Retinal pigment epithelial cell (primary cell): ENCODE measurements around the gene KLK12.

Source experiments
- DNase-seq: peaks from one replicate; pipeline ENCODE4 v3.0.0-alpha.2; 2010; ENCODE audit warnings: low read depth
- H3K4me3 ChIP-seq: 2 replicates; pipeline ENCODE4 v1.5.1; 2011; ENCODE audit warnings: mild to moderate bottlenecking, low read length, control low read depth, moderate library complexity
- TF ChIP-seq, protein P1 (sequence below): conservative IDR thresholded peaks from 2 replicates; pipeline ENCODE4 v1.5.1; 2011; ENCODE audit warnings: low read depth, low read length, control low read depth, inconsistent platforms

The KLK12 gene

DNA sequence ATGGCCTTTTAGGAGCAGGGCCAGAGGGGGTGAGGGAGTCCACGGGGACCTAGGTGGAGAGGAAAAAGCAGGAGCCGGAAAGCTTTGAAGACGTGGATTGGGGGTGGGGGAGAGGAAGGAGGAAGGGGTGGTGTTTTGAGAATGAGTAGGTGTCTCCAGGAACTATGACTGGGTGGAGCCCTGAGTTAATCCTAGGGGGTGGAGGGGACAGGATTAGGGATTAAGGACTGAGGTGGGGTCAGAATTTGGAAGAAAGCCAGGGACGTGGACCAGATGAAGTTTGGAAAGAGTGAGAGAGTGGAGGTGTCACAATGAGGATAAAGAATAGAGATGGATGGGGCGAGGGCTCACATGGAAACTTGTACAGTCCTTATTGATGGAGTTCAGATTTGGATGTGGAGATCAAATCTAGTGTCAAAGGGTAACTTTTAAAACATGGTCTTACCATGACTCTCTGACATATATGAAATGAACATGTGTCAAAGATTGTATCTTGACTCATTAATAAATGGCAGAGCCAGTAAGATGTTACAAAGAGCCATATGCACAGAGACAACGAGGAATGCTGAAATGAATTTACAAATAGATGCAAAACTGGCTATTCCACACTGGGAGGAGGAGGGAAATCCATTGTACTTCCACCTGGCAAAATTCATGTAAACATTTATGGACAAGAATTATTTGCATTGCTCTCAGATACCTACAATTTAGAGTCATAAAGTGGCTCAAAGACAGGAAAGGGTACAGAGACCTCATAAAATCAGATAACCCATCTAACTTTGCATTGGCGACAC, 31.8 kb upstream of the KLK12 start:
- no peak for DNase-seq
- TF ChIP-seq, protein P1, sequence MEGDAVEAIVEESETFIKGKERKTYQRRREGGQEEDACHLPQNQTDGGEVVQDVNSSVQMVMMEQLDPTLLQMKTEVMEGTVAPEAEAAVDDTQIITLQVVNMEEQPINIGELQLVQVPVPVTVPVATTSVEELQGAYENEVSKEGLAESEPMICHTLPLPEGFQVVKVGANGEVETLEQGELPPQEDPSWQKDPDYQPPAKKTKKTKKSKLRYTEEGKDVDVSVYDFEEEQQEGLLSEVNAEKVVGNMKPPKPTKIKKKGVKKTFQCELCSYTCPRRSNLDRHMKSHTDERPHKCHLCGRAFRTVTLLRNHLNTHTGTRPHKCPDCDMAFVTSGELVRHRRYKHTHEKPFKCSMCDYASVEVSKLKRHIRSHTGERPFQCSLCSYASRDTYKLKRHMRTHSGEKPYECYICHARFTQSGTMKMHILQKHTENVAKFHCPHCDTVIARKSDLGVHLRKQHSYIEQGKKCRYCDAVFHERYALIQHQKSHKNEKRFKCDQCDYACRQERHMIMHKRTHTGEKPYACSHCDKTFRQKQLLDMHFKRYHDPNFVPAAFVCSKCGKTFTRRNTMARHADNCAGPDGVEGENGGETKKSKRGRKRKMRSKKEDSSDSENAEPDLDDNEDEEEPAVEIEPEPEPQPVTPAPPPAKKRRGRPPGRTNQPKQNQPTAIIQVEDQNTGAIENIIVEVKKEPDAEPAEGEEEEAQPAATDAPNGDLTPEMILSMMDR = no peak
- no peak overlapping the region for H3K4me3 ChIP-seq

DNA sequence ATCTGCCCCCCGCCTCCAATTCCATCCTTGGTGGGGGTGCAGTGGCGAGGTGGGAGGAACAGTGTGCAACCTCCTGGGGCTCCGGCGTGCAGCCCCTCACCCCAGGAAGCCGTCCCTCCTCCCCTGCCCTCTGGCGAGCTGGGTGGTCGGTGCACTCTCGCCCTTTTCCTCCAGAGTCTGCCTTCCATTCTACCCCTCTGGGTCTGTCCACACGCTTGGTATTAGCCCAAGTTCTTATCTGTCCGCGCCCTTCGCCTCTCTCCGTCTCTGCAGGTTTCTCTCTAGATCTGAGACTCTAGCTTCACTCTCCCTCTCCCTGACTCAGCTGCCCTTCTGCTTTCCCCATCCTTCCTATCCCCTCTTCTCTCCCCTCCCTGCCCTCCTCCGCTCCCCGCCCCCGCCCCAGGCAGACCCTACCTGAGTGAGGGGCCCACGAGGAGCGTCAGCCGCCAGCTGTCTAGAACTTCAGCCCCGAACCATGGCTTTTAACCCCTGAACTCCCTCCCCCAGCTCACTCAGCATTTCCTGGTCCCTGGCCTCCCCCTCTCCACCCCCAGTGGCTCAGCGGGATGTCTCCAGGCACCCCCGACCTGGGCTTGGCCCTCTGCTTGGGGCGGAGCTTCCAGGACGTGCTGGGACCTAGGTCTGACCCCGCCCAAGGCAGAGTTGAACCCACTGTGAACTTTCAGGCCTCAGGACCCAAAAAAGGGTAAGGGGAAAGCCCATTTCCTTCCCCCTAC, 30.6 kb upstream of the KLK12 start:
- DNase-seq = no peak
- no peak overlapping the region for H3K4me3 ChIP-seq
- TF ChIP-seq, protein P1 = no peak

DNA sequence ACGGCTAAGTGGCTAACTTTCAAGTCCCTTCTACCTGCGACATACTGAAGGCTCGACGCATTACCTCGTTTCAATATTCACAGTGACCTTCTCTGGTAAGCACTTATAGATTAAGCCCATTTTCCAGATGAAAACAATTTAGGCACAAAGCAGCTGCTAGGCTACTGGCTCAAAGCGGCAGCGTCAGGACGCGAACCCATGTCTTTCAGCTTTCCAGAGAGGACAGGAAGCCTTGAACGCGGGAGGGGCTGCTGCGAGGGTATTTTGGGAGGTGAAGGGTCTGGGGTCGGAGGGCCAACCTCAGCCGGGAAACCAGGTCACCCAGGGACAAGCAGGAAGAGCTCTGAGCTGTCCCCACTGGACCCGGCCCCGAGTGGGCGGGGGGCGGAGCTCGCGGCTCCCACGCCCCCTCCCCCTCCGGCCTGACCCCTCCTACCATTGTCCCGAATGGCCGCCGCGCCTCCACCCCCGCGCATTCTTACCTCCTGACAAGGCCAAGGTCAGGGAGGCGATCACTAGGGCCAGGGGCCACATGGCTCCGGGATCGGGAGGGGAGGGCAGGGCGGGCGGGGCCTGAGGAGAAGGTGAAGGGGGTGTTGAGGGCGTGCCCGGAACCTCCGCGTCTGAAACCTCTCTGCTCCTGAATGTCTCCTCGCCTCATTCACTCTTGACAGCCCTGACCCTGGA, 29.9 kb upstream of the KLK12 start, which contains the start of gene KLK13:
KLK13 (minus strand) TSS at position 559 of the 687 bp plus-strand sequence; CDS start at position 534, 25 bp downstream.
- TF ChIP-seq, protein P1 = no peak
- DNase-seq = no peak
- H3K4me3 ChIP-seq = no peak within 1 kb of the TSS

DNA sequence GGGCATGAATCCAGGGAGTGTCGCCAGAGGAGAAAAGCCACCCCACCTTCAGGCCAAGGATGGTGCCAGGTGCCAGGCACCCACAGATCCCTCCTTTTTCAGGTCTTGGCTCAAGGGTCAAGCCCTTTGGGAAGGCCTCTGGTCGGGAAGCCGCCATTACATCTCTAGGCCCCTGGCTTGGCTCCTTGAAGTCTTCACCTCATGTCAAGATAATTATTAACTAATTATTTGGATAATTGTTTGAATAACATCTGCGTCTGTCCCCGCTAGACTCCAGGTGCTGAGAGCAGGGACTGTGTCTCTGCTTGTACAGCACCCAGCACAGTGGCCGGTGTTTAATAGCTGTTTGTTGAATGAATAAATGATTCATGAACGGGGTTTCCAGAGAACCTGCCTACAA, 28.9 kb upstream of the KLK12 start:
- TF ChIP-seq, protein P1 = no peak
- DNase-seq = no peak
- H3K4me3 ChIP-seq = no peak overlapping the region

DNA sequence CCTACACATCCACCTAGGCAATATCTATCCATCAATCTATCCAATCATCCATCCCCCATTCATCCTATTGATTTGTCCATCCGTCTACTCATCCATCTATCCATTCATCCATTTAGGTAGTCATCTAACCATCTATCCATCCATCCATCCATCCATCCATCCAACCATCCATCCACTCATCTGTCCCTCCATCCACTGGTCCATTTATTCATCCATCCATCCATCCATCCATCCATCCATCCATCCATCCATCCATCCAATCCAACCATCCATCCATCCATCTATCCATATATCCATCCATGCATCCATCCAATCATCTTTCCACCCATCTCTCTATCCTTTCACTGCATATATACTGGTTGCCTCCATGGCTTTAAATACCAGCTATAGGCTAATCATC, 26.2 kb upstream of the KLK12 start:
- no peak overlapping the region for H3K4me3 ChIP-seq
- DNase-seq = no peak
- TF ChIP-seq, protein P1 = no peak

DNA sequence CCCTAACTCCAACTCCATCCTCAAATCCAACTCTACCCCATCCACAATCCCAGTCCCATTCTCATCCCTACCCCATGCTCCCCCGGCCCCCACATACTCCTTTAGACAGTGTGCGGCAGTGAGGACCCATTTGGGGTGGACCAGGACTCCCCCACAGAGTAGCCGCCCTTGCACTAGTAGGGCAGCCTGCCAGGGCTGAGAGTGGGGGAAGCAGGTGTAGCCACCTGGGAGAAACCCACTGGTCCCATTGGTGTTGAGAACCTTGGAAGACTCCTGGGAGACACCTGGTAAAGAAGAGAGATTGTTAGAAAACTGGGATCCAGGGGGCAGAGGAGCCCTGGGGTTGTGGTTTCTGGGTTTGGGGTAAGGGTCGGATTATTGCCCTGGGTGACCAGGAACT, 25.5 kb upstream of the KLK12 start:
- TF ChIP-seq, protein P1 = no peak
- DNase-seq = no peak

More for the DNA sequence above, 25.5 kb upstream of the KLK12 start:
- no peak overlapping the region for H3K4me3 ChIP-seq
